HG02571 (cell line): ENCODE measurements around the gene RAB12.

ENCODE experiments used
- ATAC-seq: cut with Tn5 transposase; IDR thresholded peaks from one replicate; pipeline ENCODE4 v1.9.1; 2021; ENCODE audit warnings: mild to moderate bottlenecking, moderate library complexity; ENCODE audit not compliant: unreplicated experiment

RAB12 gene

GRCh38 chr18:8675057-8675456 is 65.8 kb downstream of the RAB12 start:
- no peak for ATAC-seq

GRCh38 chr18:8681196-8681595 is 72.0 kb downstream of the RAB12 start:
- no peak for ATAC-seq

- ATAC-seq, result no peak
Observed at GRCh38 chr18:8684577-8684976, 75.3 kb downstream of the RAB12 start.

- ATAC-seq, result no peak
Observed at GRCh38 chr18:8685141-8685913, 76.1 kb downstream of the RAB12 start.

- no peak for ATAC-seq
Observed at GRCh38 chr18:8685914-8686216, 76.6 kb downstream of the RAB12 start.

- ATAC-seq, result no peak
Observed at GRCh38 chr18:8686611-8687010, 77.4 kb downstream of the RAB12 start.

- ATAC-seq, result no peak
Observed at GRCh38 chr18:8688216-8688800, 79.1 kb downstream of the RAB12 start.

GRCh38 chr18:8688816-8689215 is 79.6 kb downstream of the RAB12 start:
- no peak for ATAC-seq
